GM04504 (cell line): ENCODE data around the gene ATP2B2.

Experiments
- DNase-seq: peaks from one replicate; pipeline ENCODE4 v3.0.0-alpha.2; 2012; ENCODE audit warnings: low read depth

The ATP2B2 gene

GRCh38 chr3:10469441-10470119, 35.8 kb downstream of the ATP2B2 start:
- no peak for DNase-seq

DNA sequence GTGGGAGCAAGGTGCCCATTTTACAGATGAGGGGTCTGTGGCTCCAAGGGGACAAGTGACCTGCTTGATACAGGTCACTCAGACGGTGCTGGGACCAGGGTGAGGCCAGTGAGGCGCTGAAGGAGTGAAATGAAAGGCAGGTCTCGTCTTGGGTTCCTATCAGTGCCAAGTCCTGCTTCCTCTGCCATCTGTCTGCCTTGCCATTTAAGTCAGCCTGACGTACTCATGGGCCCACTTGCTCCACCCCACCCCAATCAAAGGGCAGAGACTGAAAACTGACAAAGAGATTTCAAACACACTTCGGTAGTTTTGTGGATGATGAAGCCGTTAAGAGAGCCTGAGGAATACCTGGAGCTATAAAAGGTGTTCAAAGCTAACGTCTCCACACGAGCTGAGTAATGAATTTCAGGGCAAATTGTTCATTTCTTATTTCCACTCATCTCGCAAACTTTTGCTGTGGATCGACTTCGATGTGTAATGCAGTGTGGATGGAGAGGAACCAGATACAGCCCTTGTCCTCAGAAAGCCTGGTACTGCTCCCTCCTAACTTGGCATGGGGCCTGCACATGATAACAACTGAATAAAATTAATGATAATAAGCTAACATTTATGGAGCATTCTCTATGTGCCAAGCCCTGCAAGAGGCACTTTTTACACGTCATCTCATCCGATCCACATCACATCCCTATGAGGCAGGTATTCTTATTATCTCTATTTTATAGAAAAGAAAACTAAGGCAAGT, 36.6 kb downstream of the ATP2B2 start:
- DNase-seq, result no peak

GRCh38 chr3:10467904-10468612, 37.3 kb downstream of the ATP2B2 start:
- DNase-seq, result no peak

GRCh38 chr3:10467204-10467603, 38.2 kb downstream of the ATP2B2 start:
- no peak for DNase-seq

GRCh38 chr3:10466186-10466585, 39.2 kb downstream of the ATP2B2 start:
- DNase-seq, result no peak

GRCh38 chr3:10465161-10465560, 40.2 kb downstream of the ATP2B2 start:
- DNase-seq, result no peak

DNA sequence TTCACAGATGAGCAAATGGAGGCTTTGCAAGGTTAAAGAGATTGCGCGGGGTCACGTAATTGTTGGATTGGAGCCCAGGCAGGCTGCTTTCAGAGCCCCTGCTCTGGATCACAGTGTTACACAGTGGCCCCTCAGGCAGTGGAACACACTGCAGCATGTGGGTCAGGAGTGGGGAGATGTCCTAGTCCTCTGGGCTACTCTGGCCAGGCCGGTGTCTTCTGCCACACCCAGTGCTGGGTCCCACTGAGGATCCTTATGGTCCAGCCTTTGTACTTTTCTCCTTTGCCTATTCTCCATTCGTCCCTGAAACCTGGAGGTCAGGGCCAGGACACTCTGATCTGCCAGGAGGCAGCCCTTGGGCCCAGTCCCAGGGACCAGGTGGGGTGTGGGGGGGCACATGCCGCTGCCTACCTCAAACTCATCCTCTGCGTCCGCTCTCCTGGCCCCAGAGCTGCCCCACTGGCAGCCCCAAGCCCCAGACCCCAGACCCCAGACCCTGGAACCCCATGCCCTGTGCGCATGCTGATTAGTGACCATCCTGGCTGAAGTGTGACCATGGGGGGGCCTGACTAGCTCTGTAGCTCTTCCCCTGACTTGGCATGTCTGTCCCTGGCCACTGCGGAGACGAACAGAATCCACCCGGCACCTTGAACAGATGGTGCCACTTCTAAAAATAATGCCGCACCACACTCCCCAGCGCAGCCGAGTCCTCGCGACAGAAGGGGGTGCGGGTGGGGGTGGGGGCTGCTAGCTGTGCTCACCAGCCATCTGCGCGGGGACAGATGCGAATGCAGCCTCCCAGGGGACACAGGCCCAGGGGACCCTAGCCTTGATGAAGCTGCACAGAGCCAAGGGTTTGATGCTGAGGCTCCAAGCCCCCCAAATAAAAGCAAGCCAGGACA, 41.6 kb downstream of the ATP2B2 start:
- no peak for DNase-seq

- no peak for DNase-seq
Observed at GRCh38 chr3:10462641-10463532, 42.5 kb downstream of the ATP2B2 start.

DNA sequence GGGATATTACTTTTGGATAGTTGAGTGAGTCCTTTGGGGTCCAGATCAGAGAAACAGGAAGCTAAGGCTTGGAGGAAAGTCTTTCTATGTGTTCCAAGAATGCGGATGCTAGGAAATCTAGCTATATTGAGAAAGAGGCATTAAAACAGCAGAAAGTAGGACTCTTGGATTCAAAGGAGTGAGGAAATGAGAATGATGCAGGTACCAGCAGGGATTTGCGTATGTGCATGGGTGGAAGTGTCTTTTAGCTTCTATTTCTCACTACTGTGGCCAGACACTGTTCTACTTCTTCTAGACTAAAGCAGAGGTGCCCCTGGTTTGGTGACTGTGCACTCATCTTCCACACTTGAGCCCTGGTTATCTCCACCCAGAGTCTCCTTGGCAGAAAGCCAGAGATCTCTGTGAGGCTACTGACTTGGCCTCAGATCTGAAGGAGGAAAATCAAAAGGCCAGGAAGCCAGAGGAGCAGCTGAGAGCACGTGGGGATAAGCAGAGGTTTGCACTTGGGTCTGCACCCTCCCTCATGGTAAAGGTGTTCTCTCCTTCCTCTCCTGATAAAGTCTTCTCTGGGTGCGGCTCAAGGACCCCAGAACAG, 44.3 kb downstream of the ATP2B2 start:
- DNase-seq, result no peak

DNA sequence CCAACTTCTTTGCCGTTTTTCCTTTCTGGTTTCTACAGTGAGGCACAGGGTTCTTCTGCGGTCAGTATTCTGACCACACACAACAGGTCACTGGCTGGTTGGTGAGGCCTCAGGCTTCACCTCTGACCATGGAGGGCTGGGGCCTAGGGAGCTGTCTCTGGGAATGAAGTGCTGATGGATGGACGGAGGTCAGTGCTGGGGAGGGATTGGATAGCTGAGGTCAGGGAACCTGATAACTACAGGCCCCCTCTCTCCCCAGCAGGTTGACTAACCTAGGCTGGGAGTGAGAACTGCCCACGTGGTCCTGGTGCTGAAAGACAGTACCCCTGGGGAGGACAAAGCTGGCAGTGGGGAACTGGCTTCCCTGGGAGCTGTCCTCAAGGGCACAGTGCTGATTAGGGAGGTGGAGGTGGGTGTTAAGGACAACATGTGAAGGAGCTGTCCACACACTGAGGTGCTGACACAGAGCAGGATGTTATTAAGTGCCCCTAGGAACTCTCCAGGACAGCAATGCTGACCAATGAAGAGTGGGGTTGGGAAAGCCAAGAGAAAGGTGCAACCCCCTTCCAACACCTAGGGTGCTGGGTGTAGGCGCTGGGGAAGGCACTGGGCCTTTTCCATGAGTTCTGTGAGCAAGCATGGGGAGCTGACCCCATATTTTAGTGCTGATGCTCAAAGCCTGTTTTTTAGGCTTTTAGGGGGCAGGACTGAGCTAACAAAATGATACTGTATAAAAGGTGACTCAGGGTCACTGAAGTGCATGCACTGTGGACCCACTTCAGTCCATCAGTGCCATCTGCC, 45.2 kb downstream of the ATP2B2 start:
- peak; percentile 32 for DNase-seq

GRCh38 chr3:10457560-10457959, 47.8 kb downstream of the ATP2B2 start:
- no peak for DNase-seq

DNA sequence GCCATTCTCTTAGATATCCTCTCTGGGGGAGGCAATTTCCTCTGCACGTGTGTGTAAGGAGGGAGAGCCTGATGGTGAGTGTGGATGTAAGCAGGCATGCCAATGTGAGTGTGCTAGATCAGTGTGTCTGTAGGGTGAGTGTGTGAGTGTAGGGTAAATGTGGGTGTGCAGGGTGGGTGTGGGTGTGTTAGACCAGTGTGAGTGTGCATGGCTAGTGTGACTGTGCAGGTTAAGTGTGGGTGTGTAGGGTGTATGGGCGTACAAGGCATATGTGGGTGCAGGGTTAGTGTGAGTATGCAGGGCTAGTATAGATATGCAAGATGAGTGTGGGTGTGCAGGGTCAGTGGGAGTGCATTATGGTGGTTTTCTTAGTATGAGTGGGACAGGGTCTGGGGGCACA, 48.4 kb downstream of the ATP2B2 start:
- no peak for DNase-seq

DNA sequence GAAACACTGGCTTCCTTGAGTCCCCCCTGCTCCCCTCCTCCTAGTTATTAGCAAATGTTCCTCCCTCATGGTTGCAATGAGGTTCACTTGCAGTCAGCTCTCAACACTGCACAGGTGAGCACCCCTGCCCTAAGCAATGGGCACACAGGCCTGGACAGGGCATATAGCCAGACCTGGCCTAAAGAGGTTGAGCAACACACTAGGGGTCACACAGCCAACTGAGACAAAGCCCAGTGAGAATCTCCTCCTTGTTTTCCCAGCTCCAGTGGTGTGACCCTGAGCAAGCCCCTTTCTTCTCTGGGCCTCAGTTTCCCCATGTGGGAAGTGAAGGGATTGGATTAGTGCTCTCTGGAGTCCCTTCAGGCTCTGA, 49.9 kb downstream of the ATP2B2 start:
- no peak for DNase-seq

- DNase-seq, result no peak
Observed at GRCh38 chr3:10454907-10455544, 50.4 kb downstream of the ATP2B2 start.

DNA sequence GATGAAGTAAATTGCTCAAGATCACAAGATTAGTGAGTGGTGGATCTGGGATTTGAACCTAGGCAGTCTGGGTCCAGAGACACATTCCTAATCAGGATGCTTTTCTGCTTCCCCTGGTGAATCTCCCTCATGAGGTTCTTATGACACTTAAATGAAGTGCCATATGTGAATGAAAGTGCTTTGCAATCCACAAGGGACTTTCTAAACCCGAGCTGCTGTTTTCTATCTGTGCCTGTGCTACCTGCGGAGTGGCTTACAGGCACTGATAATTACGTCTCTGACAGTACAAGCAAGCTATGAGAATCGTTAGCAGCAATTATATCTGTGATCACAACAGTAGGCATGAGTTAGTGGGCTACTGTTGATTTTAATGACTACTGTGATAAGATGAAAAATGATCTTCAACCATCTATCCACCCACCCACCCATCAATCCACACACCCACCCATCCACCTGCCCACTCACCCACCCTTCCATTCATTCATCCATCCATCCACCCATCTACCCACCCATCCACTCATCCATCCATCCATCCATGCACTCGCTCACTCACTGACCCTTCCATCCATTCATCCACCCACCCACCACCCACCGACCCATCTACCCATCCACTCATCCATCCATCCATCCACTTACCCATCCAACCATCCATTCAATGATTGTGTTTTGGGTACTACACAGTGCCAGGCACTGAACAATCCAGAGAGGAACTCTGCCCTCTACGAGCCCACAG, 51.8 kb downstream of the ATP2B2 start:
- no peak for DNase-seq

DNA sequence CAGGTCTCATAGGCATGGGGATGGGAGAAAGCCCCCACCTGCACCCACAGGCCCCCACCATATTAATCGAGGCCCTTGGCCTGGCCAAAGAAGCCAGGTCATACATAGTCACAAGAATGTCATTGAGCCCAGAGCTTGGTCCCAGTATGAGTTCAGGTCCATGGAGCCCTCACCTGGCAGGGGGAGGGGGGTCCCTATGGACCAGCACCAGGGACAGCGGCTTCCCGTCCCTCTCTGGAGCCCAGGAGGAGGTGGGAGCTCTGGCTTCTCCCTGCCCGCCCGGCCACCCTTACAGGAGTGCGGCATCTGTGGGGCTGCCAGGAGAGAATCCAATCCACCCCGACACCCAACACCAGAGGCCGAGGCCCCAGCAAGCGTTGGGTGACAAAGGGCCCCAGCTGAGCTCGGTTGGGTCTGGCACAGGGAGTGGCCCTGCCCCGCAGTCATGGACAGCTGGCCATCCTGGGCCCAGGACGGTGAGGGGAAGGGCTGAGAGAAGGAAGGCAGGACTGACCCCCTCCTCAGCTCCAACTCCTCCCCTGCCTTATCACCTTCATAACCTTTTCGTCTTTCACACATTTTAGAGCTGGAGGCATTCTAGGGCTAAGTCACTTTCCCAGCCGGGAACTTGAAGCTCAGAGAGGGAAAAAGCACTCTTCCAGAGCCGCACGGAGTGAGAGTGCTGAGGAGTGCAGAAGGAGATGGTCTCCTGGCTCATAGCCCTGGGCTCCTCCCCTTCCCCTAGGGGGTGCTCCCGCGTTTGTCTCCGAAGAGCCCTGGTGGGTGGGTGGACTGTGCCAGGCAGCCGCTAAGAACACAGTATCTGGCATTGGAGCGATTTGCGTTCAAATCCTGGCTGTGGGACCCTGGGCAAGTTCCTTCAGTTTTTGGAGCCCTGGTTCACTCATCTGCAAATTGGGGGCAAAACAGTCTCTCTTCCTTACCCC, 54.6 kb downstream of the ATP2B2 start:
- no peak for DNase-seq

- no peak for DNase-seq
Observed at GRCh38 chr3:10449436-10449835, 56.0 kb downstream of the ATP2B2 start.

DNA sequence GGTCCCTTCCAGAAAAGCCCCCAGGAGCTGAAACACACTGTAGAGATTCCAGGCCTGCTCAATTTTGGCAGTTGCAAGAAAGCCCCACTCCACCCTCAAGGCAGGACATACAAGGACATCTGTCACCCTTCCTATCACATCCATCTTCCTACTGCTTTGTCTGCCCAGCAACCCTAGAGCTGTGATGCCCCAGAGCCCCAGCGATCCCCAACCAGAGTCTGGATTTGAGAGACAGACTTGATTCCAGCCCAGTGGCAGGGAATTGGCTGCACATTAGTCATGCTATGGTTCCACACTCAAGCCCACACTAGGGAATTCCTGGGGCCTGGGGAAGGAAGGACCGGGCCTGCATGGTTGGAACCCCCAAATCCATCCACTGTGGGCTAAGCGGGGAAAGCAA, 56.8 kb downstream of the ATP2B2 start:
- DNase-seq, result no peak
